ENCODE measurements around the gene SUSD5. TPM values are rescaled to one million over a fixed set of nuclear protein-coding genes. Genes with fewer than 3 reads are reported as not detected.

SUSD5 gene
- total and polyA plus RNA-seq, 2 experiments from 2014 or later: 1.4 to 3.6 TPM

DNA sequence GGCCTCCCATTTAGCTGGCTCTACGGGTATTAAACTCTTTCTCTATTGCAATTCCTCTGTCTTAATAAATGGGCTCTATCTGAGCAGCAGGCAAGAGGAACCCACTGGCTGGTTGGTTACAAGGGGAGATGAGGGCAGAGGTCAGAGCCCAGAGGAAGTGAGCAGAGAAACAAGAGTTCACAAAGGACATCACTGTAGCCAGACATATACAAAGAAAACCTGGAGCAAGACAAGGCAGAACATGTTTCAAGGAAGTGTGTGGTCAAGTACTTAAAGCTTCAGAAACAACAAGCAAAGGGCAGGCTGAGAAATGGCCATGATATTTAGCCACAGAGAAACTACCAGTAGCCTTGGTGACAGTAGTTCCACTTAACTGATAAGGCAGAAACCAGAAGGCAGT lies 24.3 kb downstream of the SUSD5 start (continued):
- TF ChIP-seq, protein P1, sequence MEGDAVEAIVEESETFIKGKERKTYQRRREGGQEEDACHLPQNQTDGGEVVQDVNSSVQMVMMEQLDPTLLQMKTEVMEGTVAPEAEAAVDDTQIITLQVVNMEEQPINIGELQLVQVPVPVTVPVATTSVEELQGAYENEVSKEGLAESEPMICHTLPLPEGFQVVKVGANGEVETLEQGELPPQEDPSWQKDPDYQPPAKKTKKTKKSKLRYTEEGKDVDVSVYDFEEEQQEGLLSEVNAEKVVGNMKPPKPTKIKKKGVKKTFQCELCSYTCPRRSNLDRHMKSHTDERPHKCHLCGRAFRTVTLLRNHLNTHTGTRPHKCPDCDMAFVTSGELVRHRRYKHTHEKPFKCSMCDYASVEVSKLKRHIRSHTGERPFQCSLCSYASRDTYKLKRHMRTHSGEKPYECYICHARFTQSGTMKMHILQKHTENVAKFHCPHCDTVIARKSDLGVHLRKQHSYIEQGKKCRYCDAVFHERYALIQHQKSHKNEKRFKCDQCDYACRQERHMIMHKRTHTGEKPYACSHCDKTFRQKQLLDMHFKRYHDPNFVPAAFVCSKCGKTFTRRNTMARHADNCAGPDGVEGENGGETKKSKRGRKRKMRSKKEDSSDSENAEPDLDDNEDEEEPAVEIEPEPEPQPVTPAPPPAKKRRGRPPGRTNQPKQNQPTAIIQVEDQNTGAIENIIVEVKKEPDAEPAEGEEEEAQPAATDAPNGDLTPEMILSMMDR (conservative IDR thresholded peaks at IDR 0.05; ENCODE audit: low read depth in 2 of 2): no peak
- TF ChIP-seq REST (IDR thresholded peaks at IDR 0.05; ENCODE audit: unreplicated experiment): no peak
- TF ChIP-seq EZH2phosphoT487 (IDR thresholded peaks at IDR 0.05; ENCODE audit: unreplicated experiment): no peak
- TF ChIP-seq POLR2AphosphoS5 (IDR thresholded peaks at IDR 0.05; ENCODE audit: low read depth): no peak
- TF ChIP-seq NANOG (IDR thresholded peaks at IDR 0.05; ENCODE audit: borderline replicate concordance): no peak

DNA sequence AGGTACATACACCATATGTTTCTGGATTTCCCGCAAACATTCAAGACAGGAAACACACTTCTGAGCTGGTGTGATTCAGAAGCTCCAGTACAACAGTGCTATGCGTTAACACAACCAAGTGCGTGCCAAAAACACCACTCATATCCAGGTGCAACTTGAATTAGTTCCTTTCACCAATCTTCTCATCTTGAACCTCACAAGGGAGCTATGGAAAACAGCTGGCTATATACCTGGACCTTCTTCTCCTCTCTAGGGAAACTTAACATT lies 31.3 kb downstream of the SUSD5 start:
- H4K20me1 ChIP-seq (replicated peaks; ENCODE audit: insufficient read depth): no peaks in the 10 kb centered on the region
- H3K36me3 ChIP-seq (ENCODE audit: insufficient read depth): no peaks in the 10 kb centered on the region
- H3K27me3 ChIP-seq (ENCODE audit: insufficient read depth): no peaks in the 10 kb centered on the region
- Mint-ChIP-seq H3K27me3 (ENCODE audit: insufficient read depth, low read depth, poor library complexity) (no peaks in the 10 kb centered on the region), H3K27ac (no peak overlapping the region), H3K4me1 (peaks cover 4% of the 10 kb centered on the region; the same call in 2 of the 3 replicates), H3K9me3 (no peaks in the 10 kb centered on the region), H3K4me3 (no peak overlapping the region), H3K36me3 (ENCODE audit: low read depth) (no peaks in the 10 kb centered on the region)
- H3F3A ChIP-seq (replicated peaks; ENCODE audit: low read depth): no peaks in the 10 kb centered on the region
- H3K79me2 ChIP-seq (replicated peaks; ENCODE audit: insufficient read depth): no peaks in the 10 kb centered on the region
- no peak overlapping the region for H3K4me3 ChIP-seq
- DNase-seq (ENCODE audit: low spot score): no peak
- H3K4me1 ChIP-seq (ENCODE audit: insufficient read depth): no peaks in the 10 kb centered on the region
- ATAC-seq: no peak
- no peak overlapping the region for H3K27ac ChIP-seq (ENCODE audit: low read depth)
- H2AFZ ChIP-seq: no peak overlapping the region
- H3K4me2 ChIP-seq: no peak overlapping the region
- H3K9me2 ChIP-seq (ENCODE audit: insufficient read depth): no peaks in the 10 kb centered on the region
- TF ChIP-seq ZNF114 (CRISPR knock-in tag; IDR thresholded peaks at IDR 0.05) (no peak), STAT1 (IDR thresholded peaks at IDR 0.05; ENCODE audit: unreplicated experiment) (no peak), ZNF331 (CRISPR knock-in tag; IDR thresholded peaks at IDR 0.05; ENCODE audit: low read depth) (no peak), ETS1 (IDR thresholded peaks at IDR 0.05) (no peak), NANOG (IDR thresholded peaks at IDR 0.05; ENCODE audit: borderline replicate concordance) (no peak), REST (IDR thresholded peaks at IDR 0.05; ENCODE audit: unreplicated experiment) (no peak), EZH2 (IDR thresholded peaks at IDR 0.05; ENCODE audit: low read depth, unreplicated experiment) (no peak)
- TF ChIP-seq, protein P1 (conservative IDR thresholded peaks at IDR 0.05; ENCODE audit: low read depth in 2 of 2): no peak

All from GM23338 (cell line).